GM06990 (cell line): ENCODE results near the gene RBPJL.

Source experiments
- DNase-seq: peaks from one replicate; pipeline ENCODE4 v3.0.0-alpha.2; 2011; ENCODE audit not compliant: insufficient read length; ENCODE audit errors: extremely low read depth
- H3K27me3 ChIP-seq: replicated peaks from 2 replicates; pipeline ENCODE4 v1.6.0; 2011; ENCODE audit warnings: low read length; ENCODE audit not compliant: control insufficient read depth, insufficient read depth
- H3K36me3 ChIP-seq: 2 replicates; pipeline ENCODE4 v1.5.1; 2011; ENCODE audit warnings: low read length; ENCODE audit not compliant: control insufficient read depth, insufficient read depth
- H3K4me3 ChIP-seq: replicated peaks from 2 replicates; pipeline ENCODE4 v1.5.1; 2011; ENCODE audit warnings: low read depth, mild to moderate bottlenecking, control low read depth, low read length
- TF ChIP-seq, protein P1 (sequence below): IDR thresholded peaks from 2 replicates; pipeline ENCODE4 v1.5.1; 2011; ENCODE audit warnings: low read length, control low read depth, mild to moderate bottlenecking, inconsistent platforms; ENCODE audit not compliant: insufficient read depth, poor library complexity, severe bottlenecking

Gene RBPJL

DNA sequence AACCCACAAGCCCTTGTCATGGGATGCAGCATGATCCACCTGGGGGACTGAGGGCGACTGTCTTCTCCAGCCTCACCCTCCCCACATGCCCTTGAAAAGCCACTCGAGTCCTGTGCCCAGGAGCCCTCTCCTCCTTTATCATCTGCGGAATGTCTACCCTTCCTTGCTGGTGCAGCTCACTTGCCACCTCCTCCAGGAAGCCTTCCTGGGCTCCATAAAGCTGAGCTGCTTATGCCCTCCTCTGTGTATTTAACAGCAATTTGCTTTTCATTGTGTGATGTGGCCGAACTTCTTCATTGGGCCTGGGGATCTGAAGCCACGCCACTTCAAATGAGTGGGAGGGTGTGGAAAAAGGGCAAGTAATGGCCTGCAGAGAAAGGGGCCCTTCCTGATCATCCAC lies 17.8 kb upstream of the RBPJL start:
- no peak for DNase-seq
- no peaks in the 10 kb centered on the region for H3K36me3 ChIP-seq
- no peaks in the 10 kb centered on the region for H3K27me3 ChIP-seq
- H3K4me3 ChIP-seq, result no peak overlapping the region
- TF ChIP-seq, protein P1, sequence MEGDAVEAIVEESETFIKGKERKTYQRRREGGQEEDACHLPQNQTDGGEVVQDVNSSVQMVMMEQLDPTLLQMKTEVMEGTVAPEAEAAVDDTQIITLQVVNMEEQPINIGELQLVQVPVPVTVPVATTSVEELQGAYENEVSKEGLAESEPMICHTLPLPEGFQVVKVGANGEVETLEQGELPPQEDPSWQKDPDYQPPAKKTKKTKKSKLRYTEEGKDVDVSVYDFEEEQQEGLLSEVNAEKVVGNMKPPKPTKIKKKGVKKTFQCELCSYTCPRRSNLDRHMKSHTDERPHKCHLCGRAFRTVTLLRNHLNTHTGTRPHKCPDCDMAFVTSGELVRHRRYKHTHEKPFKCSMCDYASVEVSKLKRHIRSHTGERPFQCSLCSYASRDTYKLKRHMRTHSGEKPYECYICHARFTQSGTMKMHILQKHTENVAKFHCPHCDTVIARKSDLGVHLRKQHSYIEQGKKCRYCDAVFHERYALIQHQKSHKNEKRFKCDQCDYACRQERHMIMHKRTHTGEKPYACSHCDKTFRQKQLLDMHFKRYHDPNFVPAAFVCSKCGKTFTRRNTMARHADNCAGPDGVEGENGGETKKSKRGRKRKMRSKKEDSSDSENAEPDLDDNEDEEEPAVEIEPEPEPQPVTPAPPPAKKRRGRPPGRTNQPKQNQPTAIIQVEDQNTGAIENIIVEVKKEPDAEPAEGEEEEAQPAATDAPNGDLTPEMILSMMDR, result no peak

GRCh38 chr20:45289942-45290676 lies 16.5 kb upstream of the RBPJL start:
- TF ChIP-seq, protein P1, result no peak
- no peaks in the 10 kb centered on the region for H3K27me3 ChIP-seq
- no peaks in the 10 kb centered on the region for H3K36me3 ChIP-seq
- no peak overlapping the region for H3K4me3 ChIP-seq
- DNase-seq, result no peak

- Histone ChIP-seq H3K4me3 (no peak overlapping the region), H3K36me3 (no peaks in the 10 kb centered on the region), H3K27me3 (no peaks in the 10 kb centered on the region)
- TF ChIP-seq, protein P1, result peak; percentile 93
- no peak for DNase-seq
These were observed 15.8 kb upstream of the RBPJL start for GRCh38 chr20:45290677-45291355.

DNA sequence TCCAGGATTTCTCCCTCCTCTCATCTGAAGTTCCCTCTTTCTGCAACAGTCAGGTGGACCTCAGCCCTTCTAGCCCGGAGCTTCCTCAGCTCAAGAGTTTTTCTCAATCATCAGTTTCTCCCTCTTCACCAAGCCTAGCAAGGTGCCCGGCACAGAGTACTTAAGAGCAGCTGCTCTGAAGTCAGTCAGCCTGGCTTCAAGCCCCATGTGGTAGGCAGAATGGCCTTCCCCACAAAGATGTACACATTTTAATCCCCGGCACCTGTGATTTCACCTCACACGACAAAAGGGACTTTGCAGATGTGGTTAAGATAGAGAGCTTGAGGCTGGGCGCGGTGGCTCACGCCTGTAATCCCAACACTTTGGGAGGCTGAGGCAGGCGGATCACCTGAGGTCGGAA lies 15.1 kb upstream of the RBPJL start:
- no peak for DNase-seq
- no peaks in the 10 kb centered on the region for H3K27me3 ChIP-seq
- TF ChIP-seq, protein P1, result no peak
- H3K36me3 ChIP-seq, result no peaks in the 10 kb centered on the region
- H3K4me3 ChIP-seq, result no peak overlapping the region

GRCh38 chr20:45292343-45292742 lies 14.3 kb upstream of the RBPJL start:
- DNase-seq, result no peak
- H3K4me3 ChIP-seq, result no peak overlapping the region
- TF ChIP-seq, protein P1, result no peak
- no peaks in the 10 kb centered on the region for H3K27me3 ChIP-seq
- H3K36me3 ChIP-seq, result no peaks in the 10 kb centered on the region
